ENCODE results near the gene ROR2. TPM values are rescaled to one million over a fixed set of nuclear protein-coding genes. Genes with fewer than 3 reads are reported as not detected.

Gene ROR2
- total and polyA plus RNA-seq, 2 of the 8 experiments (the other 6 are each of a cell fraction or from before 2014, with no cell fraction given), result 2.7 to 4.3 TPM

DNA sequence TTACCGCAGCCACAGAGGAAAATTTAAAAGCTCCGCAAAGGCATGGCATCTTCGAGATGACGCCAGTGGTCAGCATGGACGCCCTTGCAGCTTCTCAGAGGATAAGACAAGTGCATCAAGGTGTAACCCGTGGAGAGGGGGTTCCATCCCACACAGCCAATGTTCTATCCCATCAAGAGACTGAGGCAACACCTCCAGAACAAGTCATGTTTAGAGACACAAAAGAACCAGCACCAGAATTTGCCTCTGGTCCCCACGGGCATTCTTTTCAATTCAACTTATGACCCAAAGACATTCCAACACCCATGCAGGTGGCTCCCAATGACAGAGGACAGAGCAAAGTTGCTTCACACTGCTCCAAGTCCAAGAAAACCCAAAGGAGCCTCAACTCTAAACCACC is 20.7 kb downstream of the ROR2 start:
- Histone ChIP-seq H3K14ac (ENCODE audit: insufficient read length) (no peak overlapping the region), H4K5ac (ENCODE audit: insufficient read length, low read depth, low read length) (no peak overlapping the region), H3K27ac (ENCODE audit: low read depth, low read length) (no peak overlapping the region), H4K8ac (ENCODE audit: extremely low read depth, insufficient read depth, low read length) (no peak overlapping the region), H3K9ac (replicated peaks in 1 of 4; ENCODE audit: extremely low read depth in 1 of 4, low read depth in 3 of 4, low read length in 3 of 4) (no peak overlapping the region), H3K23me2 (ENCODE audit: low read depth, low read length) (peaks cover 1% of the 10 kb centered on the region; the same call in 1 of the 2 replicates), H2BK12ac (ENCODE audit: low read depth, low read length) (no peak overlapping the region), H3K9me3 (ENCODE audit: insufficient read depth in 2 of 2, low read depth in 1 of 2, low read length in 1 of 2) (peaks cover 10 to 17% of the 10 kb centered on the region in 2 experiments), H3K23ac (ENCODE audit: insufficient read length) (no peak overlapping the region), H3K27me3 (replicated peaks in 1 of 4; ENCODE audit: control insufficient read depth in 3 of 4, extremely low read depth in 1 of 4, insufficient read depth in 3 of 4, low read length in 3 of 4) (peaks cover 0 to 14% (median 7%) of the 10 kb centered on the region in 4 experiments; a peak in 5 of 7 replicates), H3K79me1 (ENCODE audit: low read depth, low read length) (no peaks in the 10 kb centered on the region), H2AFZ (ENCODE audit: low read length) (no peak overlapping the region), H3K18ac (ENCODE audit: extremely low read depth, low read length) (no peak overlapping the region), H2BK5ac (ENCODE audit: low read depth, low read length) (no peak overlapping the region), H3K4me3 (ENCODE audit: extremely low read depth in 1 of 4, insufficient read depth in 2 of 4, low read depth in 3 of 4, low read length in 4 of 4) (no peak overlapping the region), H3K4me2 (ENCODE audit: insufficient read depth in 1 of 2, low read depth in 2 of 2, low read length in 2 of 2) (peak overlapping the region in 1 of 2 experiments; percentile 36; a peak in 1 of 4 replicates), H4K20me1 (replicated peaks in 1 of 2; ENCODE audit: control insufficient read depth in 1 of 2, insufficient read depth in 2 of 2, low read length in 2 of 2) (peaks cover 4 to 7% of the 10 kb centered on the region in 2 experiments), H2BK15ac (ENCODE audit: low read length) (no peak overlapping the region), H3K36me3 (ENCODE audit: control insufficient read depth in 2 of 4, insufficient read depth in 4 of 4, low read length in 3 of 4) (no peaks in the 10 kb centered on the region), H3K56ac (replicated peaks; ENCODE audit: insufficient read length, low read depth, low read length) (no peak overlapping the region), H2BK120ac (replicated peaks; ENCODE audit: low read depth, low read length) (no peak overlapping the region), H3K79me2 (ENCODE audit: control insufficient read depth in 1 of 2, insufficient read depth in 2 of 2, low read length in 2 of 2) (no peaks in the 10 kb centered on the region), H3K4me1 (replicated peaks in 1 of 4; ENCODE audit: control insufficient read depth in 3 of 4, insufficient read depth in 4 of 4, low read length in 3 of 4) (peaks cover 2 to 12% (median 4%) of the 10 kb centered on the region in 4 experiments; a peak in 4 of 7 replicates), H3K4ac (replicated peaks; ENCODE audit: insufficient read length, low read depth, low read length) (no peak overlapping the region), H2AK5ac (ENCODE audit: low read depth, low read length) (no peak overlapping the region), H2BK20ac (ENCODE audit: low read length) (no peak overlapping the region), H4K91ac (replicated peaks; ENCODE audit: insufficient read length, low read length) (no peak overlapping the region)
- ChIA-PET POLR2A (ENCODE audit: partially characterized antibody) (no interaction called here), CTCF (ENCODE audit: partially characterized antibody) (no interaction called here)
- WGBS, 2 experiments (ENCODE audit: extremely low coverage in 1 of 2, insufficient coverage in 1 of 2, insufficient read length in 1 of 2, insufficient replicate concordance in 2 of 2, low coverage in 1 of 2, low lambda C conversion rate in 2 of 2, missing lambda C conversion rate in 1 of 2), result 88% methylated on average over 7 of the region's 7 CpGs; no CpG with 5 or more reads in 1 of the 2 experiments
- FAIRE-seq (no peak), DNase-seq (ENCODE audit: low read depth in 1 of 2, low spot score in 2 of 2) (no peak)
- no peak for TF ChIP-seq CEBPB (IDR thresholded peaks at IDR 0.05; ENCODE audit: low read depth, low read length)
- TF ChIP-seq TEAD4 (IDR thresholded peaks at IDR 0.05; ENCODE audit: low read depth, low read length), result no peak
- no peak for TF ChIP-seq EP300 (IDR thresholded peaks at IDR 0.05; ENCODE audit: borderline replicate concordance in 1 of 2, low read depth in 2 of 2, low read length in 2 of 2)
- no peak for TF ChIP-seq POLR2A (IDR thresholded peaks at IDR 0.05; ENCODE audit: control extremely low read depth in 1 of 2, low read depth in 2 of 2, low read length in 2 of 2)

Data from H1 (cell line).